ENCODE data around the gene SLC9A7. TPM values are rescaled to one million over a fixed set of nuclear protein-coding genes. Genes with fewer than 3 reads are reported as not detected.
A peak's percentile ranks its signal among the peaks of the same experiment; 100 is the strongest.

Gene SLC9A7
- total and polyA plus RNA-seq, 2 of the 13 experiments (the other 11 are each of a cell fraction or from before 2014, with no cell fraction given) = 5.8 to 7.2 TPM

- CTCF ChIA-PET (ENCODE audit: low intra/inter-chr PET ratio, low total read pairs) = interaction anchor here (0.9 kb wide), 1 partner anchor 112 kb away, joined by 3 read pairs; no protein-coding TSS in a partner anchor
- Histone ChIP-seq H2AFZ (ENCODE audit: low read length) (no peak overlapping the region), H3K36me3 (replicated peaks in 1 of 2; ENCODE audit: control insufficient read depth in 1 of 2, insufficient read depth in 2 of 2, low read length in 2 of 2) (no peaks in the 10 kb centered on the region; a peak in 1 of 5 replicates), H3K27me3 (ENCODE audit: control insufficient read depth in 1 of 2, insufficient read depth in 2 of 2, low read length in 2 of 2) (no peaks in the 10 kb centered on the region), H3K4me3 (replicated peaks in 1 of 3; ENCODE audit: insufficient read depth in 1 of 3, low read depth in 2 of 3, low read length in 3 of 3) (peak overlapping the region; percentile 63 to 80 (median 74); a peak in 5 of 6 replicates), H3K79me2 (ENCODE audit: insufficient read depth, low read length) (peaks cover 14% of the 10 kb centered on the region), H3K9ac (ENCODE audit: insufficient read depth, low read depth, low read length) (peak overlapping the region; percentile 62), H3K4me2 (ENCODE audit: low read depth, low read length) (peak overlapping the region; percentile 82), H3K27ac (ENCODE audit: extremely low read length, insufficient read depth, low read length) (peak overlapping the region; percentile 71), H4K20me1 (ENCODE audit: insufficient read depth, low read length) (no peaks in the 10 kb centered on the region), H3K9me3 (ENCODE audit: low read length) (no peaks in the 10 kb centered on the region), H3K4me1 (ENCODE audit: insufficient read depth, low read length) (peaks cover 49% of the 10 kb centered on the region)
- POLR2A ChIA-PET = no interaction called here
- no peak for FAIRE-seq
- peak; percentile 53 for DNase-seq (ENCODE audit: low spot score)
- 0% methylated on average over 1 of the region's 107 CpGs for WGBS (ENCODE audit: low lambda C conversion rate)
- in situ Hi-C loops (cut with HindIII; ENCODE audit: extremely low pct_ligation_motif_present, low pct_unique_long_range_greater_than_20kb) (no loop called here), intact Hi-C loops (cut with micrococcal nuclease; ENCODE audit: unreplicated experiment) (loop anchor here (5.0 kb wide), 1 partner anchor 68 kb away; no protein-coding TSS in a partner anchor)
- ATAC-seq = peak; percentile 73
- BruUV-seq (replicated peaks) = TSS peak; percentile 41
- TF ChIP-seq ZSCAN9 (CRISPR knock-in tag; IDR thresholded peaks at IDR 0.05; ENCODE audit: borderline replicate concordance) (no peak), PCBP1 (IDR thresholded peaks at IDR 0.05; ENCODE audit: borderline replicate concordance, low read depth, low read length) (no peak), GATAD1 (CRISPR knock-in tag; IDR thresholded peaks at IDR 0.05) (peak; percentile 26; the same call in 1 of the 2 replicates), MIER2 (CRISPR knock-in tag; IDR thresholded peaks at IDR 0.05) (no peak), ZMAT3 (CRISPR knock-in tag; conservative IDR thresholded peaks at IDR 0.05) (peak; percentile 48; the same call in 1 of the 2 replicates), JUND (CRISPR knock-in tag; IDR thresholded peaks at IDR 0.05) (no peak), ARNT2 (CRISPR knock-in tag; IDR thresholded peaks at IDR 0.05; ENCODE audit: low read depth) (no peak), ZNF770 (CRISPR knock-in tag; IDR thresholded peaks at IDR 0.05) (peak; percentile 51; the same call in 1 of the 2 replicates), FOSL2 (CRISPR knock-in tag; IDR thresholded peaks at IDR 0.05) (no peak), ZNF616 (CRISPR knock-in tag; IDR thresholded peaks at IDR 0.05; ENCODE audit: low read depth) (0 out of 2 replicates have a peak, but pooled peaks have one; percentile 14), THYN1 (CRISPR knock-in tag; IDR thresholded peaks at IDR 0.05; ENCODE audit: borderline replicate concordance, low read depth) (no peak), TAF15 (IDR thresholded peaks at IDR 0.05; ENCODE audit: low read depth, low read length, poor library complexity, severe bottlenecking) (no peak)
- TF ChIP-seq, protein P1, sequence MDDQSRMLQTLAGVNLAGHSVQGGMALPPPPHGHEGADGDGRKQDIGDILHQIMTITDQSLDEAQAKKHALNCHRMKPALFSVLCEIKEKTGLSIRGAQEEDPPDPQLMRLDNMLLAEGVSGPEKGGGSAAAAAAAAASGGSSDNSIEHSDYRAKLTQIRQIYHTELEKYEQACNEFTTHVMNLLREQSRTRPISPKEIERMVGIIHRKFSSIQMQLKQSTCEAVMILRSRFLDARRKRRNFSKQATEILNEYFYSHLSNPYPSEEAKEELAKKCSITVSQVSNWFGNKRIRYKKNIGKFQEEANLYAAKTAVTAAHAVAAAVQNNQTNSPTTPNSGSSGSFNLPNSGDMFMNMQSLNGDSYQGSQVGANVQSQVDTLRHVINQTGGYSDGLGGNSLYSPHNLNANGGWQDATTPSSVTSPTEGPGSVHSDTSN (CRISPR knock-in tag; IDR thresholded peaks at IDR 0.05; ENCODE audit: borderline replicate concordance) = no peak
- TF ChIP-seq, protein P2, sequence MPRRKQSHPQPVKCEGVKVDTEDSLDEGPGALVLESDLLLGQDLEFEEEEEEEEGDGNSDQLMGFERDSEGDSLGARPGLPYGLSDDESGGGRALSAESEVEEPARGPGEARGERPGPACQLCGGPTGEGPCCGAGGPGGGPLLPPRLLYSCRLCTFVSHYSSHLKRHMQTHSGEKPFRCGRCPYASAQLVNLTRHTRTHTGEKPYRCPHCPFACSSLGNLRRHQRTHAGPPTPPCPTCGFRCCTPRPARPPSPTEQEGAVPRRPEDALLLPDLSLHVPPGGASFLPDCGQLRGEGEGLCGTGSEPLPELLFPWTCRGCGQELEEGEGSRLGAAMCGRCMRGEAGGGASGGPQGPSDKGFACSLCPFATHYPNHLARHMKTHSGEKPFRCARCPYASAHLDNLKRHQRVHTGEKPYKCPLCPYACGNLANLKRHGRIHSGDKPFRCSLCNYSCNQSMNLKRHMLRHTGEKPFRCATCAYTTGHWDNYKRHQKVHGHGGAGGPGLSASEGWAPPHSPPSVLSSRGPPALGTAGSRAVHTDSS (CRISPR knock-in tag; conservative IDR thresholded peaks at IDR 0.05) = no peak
- TF ChIP-seq, protein P3, sequence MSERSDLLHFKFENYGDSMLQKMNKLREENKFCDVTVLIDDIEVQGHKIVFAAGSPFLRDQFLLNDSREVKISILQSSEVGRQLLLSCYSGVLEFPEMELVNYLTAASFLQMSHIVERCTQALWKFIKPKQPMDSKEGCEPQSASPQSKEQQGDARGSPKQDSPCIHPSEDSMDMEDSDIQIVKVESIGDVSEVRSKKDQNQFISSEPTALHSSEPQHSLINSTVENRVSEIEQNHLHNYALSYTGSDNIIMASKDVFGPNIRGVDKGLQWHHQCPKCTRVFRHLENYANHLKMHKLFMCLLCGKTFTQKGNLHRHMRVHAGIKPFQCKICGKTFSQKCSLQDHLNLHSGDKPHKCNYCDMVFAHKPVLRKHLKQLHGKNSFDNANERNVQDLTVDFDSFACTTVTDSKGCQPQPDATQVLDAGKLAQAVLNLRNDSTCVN (CRISPR knock-in tag; IDR thresholded peaks at IDR 0.05; ENCODE audit: borderline replicate concordance) = no peak
These were observed 184.8 kb downstream of the SLC9A7 start for GRCh38 chrX:46573892-46574773.

Data from HepG2 (cell line).